ENCODE data around the gene CD300LF. TPM values are rescaled to one million over a fixed set of nuclear protein-coding genes. Genes with fewer than 3 reads are reported as not detected.

Gene CD300LF
- total RNA-seq, 1 donor from 2014 or later = 66.2 TPM

DNA sequence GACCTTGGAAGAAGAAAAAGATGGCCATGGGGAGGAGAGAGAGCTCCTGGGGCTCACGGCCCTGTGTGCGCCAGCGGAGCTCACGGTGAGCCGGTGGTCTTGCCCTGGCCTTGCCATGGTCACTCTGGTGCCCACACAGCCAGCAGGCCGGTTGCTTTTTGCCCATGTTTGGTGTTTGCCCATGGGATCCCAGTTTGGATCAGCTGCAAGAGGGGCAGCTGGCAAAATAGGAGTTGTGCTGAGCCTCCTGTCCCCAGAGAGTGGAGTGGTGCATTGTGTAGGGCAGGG lies 37.3 kb upstream of the CD300LF start:
- Histone ChIP-seq H3K36me3 (no peaks in the 10 kb centered on the region), H3K27ac (peak overlapping the region; percentile 89), H3K4me3 (peak overlapping the region; percentile 98), H3K27me3 (ENCODE audit: low read depth) (no peaks in the 10 kb centered on the region), H3K4me1 (peaks cover 59% of the 10 kb centered on the region), H3K9me3 (no peaks in the 10 kb centered on the region)
- TF ChIP-seq, protein P1, sequence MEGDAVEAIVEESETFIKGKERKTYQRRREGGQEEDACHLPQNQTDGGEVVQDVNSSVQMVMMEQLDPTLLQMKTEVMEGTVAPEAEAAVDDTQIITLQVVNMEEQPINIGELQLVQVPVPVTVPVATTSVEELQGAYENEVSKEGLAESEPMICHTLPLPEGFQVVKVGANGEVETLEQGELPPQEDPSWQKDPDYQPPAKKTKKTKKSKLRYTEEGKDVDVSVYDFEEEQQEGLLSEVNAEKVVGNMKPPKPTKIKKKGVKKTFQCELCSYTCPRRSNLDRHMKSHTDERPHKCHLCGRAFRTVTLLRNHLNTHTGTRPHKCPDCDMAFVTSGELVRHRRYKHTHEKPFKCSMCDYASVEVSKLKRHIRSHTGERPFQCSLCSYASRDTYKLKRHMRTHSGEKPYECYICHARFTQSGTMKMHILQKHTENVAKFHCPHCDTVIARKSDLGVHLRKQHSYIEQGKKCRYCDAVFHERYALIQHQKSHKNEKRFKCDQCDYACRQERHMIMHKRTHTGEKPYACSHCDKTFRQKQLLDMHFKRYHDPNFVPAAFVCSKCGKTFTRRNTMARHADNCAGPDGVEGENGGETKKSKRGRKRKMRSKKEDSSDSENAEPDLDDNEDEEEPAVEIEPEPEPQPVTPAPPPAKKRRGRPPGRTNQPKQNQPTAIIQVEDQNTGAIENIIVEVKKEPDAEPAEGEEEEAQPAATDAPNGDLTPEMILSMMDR (IDR thresholded peaks at IDR 0.05) = no peak
- ATAC-seq (no peak), DNase-seq (no peak)
- intact Hi-C loops (cut with DNase I) = no loop called here

DNA sequence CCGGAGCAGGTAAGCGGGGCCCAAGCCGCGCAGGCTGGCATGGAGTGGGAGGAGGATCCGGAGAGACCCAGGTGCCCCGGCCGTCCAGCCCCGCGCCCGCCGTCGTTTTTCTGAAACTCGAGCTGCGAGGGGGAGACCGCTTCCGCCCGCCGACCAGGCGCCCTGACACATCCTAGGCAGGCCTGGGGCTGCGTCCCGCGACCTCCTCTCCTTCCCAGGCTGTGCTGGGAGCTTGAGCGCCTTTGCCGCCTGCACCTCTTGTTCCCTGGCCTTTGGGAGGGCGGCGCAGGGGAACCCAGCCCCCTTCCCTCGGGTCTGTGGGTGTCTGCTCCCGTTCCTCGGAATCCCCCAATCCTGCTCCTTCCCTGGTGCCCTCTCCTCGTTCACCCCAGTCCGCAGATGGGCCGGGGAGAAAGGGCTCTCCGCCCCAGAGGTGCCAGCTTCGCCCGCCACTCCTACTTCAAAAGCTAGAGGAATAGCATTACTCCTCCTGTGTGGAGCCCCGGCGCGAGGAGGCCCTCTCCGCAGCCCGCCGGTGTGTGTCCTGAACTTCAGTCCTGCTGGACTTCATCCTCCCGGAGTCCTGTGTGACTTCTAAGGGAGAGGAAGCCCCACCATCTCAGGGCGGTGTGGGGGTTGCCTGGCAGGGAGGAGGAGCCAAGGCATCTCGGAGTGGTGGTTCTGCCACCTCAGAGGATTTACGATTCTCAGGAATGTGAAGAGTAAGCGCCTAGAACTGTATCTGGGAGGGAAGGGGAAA lies 36.7 kb upstream of the CD300LF start:
- H3K4me1 ChIP-seq = peaks cover 64% of the 10 kb centered on the region
- DNase-seq = no peak
- no peaks in the 10 kb centered on the region for H3K9me3 ChIP-seq
- TF ChIP-seq, protein P1 (IDR thresholded peaks at IDR 0.05) = no peak
- no peaks in the 10 kb centered on the region for H3K36me3 ChIP-seq
- peak overlapping the region; percentile 89 for H3K27ac ChIP-seq
- intact Hi-C loops (cut with DNase I) = no loop called here
- peak overlapping the region; percentile 98 for H3K4me3 ChIP-seq
- H3K27me3 ChIP-seq (ENCODE audit: low read depth) = no peaks in the 10 kb centered on the region
- peak; percentile 5 for ATAC-seq

DNA sequence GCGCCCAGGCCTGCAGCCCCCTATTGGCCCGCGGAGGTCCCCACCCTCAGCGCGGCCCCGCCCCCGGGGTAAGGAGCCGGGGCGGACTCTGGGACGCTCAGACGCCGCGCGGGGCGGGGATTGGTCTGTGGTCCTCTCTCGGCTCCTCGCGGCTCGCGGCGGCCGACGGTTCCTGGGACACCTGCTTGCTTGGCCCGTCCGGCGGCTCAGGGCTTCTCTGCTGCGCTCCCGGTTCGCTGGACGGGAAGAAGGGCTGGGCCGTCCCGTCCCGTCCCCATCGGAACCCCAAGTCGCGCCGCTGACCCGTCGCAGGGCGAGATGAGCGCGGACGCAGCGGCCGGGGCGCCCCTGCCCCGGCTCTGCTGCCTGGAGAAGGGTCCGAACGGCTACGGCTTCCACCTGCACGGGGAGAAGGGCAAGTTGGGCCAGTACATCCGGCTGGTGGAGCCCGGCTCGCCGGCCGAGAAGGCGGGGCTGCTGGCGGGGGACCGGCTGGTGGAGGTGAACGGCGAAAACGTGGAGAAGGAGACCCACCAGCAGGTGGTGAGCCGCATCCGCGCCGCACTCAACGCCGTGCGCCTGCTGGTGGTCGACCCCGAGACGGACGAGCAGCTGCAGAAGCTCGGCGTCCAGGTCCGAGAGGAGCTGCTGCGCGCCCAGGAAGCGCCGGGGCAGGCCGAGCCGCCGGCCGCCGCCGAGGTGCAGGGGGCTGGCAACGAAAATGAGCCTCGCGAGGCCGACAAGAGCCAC lies 36.0 kb upstream of the CD300LF start, which contains the start of gene NHERF1:
TSS of gene NHERF1 (plus strand) at position 100 of the 750 bp plus-strand sequence. CDS start at position 319, 219 bp downstream.
- TF ChIP-seq, protein P1 (IDR thresholded peaks at IDR 0.05) = no peak
- Histone ChIP-seq H3K4me1 (peaks cover 70% of the 10 kb centered on the region), H3K9me3 (no peaks in the 10 kb centered on the region), H3K27ac (peak within 1 kb of the TSS; percentile 89), H3K36me3 (no peaks in the 10 kb centered on the region), H3K4me3 (peak within 1 kb of the TSS; percentile 98), H3K27me3 (ENCODE audit: low read depth) (no peaks in the 10 kb centered on the region)
- ATAC-seq (peak; percentile 97), DNase-seq (peak; percentile 96)
- intact Hi-C loops (cut with DNase I) = no loop called here

DNA sequence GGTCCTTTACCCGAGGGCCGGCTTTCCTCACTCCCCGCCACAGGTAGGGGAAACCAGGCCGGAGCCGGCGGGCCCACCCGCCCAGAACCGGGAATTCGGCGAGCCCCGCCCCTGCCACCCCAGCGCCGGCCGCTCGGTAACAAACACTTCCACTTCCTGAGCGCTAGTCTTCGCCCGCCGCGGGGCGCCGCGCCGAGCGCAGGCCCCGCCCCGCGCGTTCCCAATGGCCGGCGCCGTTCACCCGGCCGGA lies 35.5 kb upstream of the CD300LF start:
- DNase-seq (no peak), ATAC-seq (no peak)
- TF ChIP-seq, protein P1 (IDR thresholded peaks at IDR 0.05) = peak; percentile 7
- H3K27ac ChIP-seq = peak overlapping the region; percentile 89
- H3K27me3 ChIP-seq (ENCODE audit: low read depth) = no peaks in the 10 kb centered on the region
- H3K4me3 ChIP-seq = peak overlapping the region; percentile 98
- peaks cover 74% of the 10 kb centered on the region for H3K4me1 ChIP-seq
- H3K9me3 ChIP-seq = no peaks in the 10 kb centered on the region
- H3K36me3 ChIP-seq = no peaks in the 10 kb centered on the region
- intact Hi-C loops (cut with DNase I) = no loop called here

DNA sequence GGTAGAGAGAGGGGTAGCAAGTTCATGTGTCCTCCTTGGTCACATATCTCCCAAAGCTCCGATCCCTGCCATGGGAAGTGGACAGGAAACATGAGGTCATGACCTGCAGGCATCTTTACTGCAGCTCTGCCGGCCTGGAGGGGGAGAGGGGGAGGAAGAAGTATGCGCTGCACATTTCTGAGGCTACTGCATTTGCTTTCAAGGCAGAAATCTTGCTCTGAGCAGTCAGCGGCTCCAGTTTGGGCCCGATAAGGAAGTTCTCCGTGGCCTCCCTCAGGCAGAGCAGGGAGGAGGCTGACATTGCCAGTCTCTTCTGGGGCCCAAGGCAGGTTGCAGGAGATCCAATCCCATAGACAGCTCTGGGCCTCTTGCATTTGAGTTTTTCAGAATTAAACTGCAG lies 34.2 kb upstream of the CD300LF start:
- no peak for ATAC-seq
- Histone ChIP-seq H3K27me3 (ENCODE audit: low read depth) (no peaks in the 10 kb centered on the region), H3K4me3 (no peak overlapping the region), H3K9me3 (no peaks in the 10 kb centered on the region), H3K27ac (peak overlapping the region; percentile 63), H3K36me3 (no peaks in the 10 kb centered on the region), H3K4me1 (peaks cover 81% of the 10 kb centered on the region)
- TF ChIP-seq, protein P1 (IDR thresholded peaks at IDR 0.05) = no peak
- intact Hi-C loops (cut with DNase I) = no loop called here
- DNase-seq = peak; percentile 44

Measured in lower lobe of right lung (tissue), 2 donors.